Nephron (organoid): Measurements from ENCODE around the gene RAET1G.

ENCODE experiments used
- H3K27ac Mint-ChIP-seq, 3 experiments: 2 replicates each; pipeline ENCODE4 v1.8.0; 2020; ENCODE audit warnings: mixed read lengths in 3 of 3, mild to moderate bottlenecking in 2 of 3, moderate library complexity in 1 of 3
- H3K27me3 Mint-ChIP-seq: 2 replicates; pipeline ENCODE4 v1.8.0; 2021; ENCODE audit warnings: low read depth, mild to moderate bottlenecking, moderate library complexity, mixed read lengths
- H3K36me3 Mint-ChIP-seq: 2 replicates; pipeline ENCODE4 v1.8.0; 2020; ENCODE audit warnings: low read depth, mixed read lengths
- H3K4me1 Mint-ChIP-seq: 2 replicates; pipeline ENCODE4 v1.8.0; 2020; ENCODE audit warnings: mixed read lengths
- H3K4me3 Mint-ChIP-seq, 3 experiments: 2 replicates each; pipeline ENCODE4 v1.8.0; 2020; ENCODE audit warnings: mild to moderate bottlenecking in 3 of 3, mixed read lengths in 3 of 3, moderate library complexity in 2 of 3
- H3K9me3 Mint-ChIP-seq: 2 replicates; pipeline ENCODE4 v1.8.0; 2020; ENCODE audit warnings: mixed read lengths
- CTCF ChIP-seq, 3 experiments: fragments of 200-600 bp; sonication (generic); IDR thresholded peaks; one replicate each; pipeline ENCODE4 v1.5.0; 2021; ENCODE audit warnings: antibody characterized with exemption in 3 of 3; ENCODE audit not compliant: unreplicated experiment in 3 of 3

The RAET1G gene

DNA sequence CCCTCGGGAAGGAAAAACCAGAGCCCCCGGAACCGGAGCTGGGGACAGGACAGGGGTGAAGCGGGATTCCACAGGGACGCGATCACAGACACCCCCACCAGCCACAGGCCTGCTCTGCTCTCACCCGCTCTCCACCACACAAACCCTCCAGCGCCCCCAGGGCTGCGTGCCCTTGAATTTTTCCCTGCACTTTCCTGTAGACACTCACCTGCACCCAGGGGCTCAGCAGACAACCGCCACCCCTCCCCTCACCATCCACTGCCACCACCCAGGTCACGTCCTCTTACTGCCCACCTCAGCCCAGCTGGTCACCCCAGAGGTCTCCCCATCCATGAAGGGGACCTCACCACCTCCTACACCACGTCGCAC lies 19.5 kb upstream of the RAET1G start:
- H3K27ac Mint-ChIP-seq = no peak overlapping the region
- peak overlapping the region; percentile 70 to 93 (median 91) for H3K4me3 Mint-ChIP-seq
- H3K9me3 Mint-ChIP-seq = no peaks in the 10 kb centered on the region
- no peaks in the 10 kb centered on the region for H3K36me3 Mint-ChIP-seq
- no peak for TF ChIP-seq CTCF (IDR thresholded peaks at IDR 0.05; ENCODE audit: unreplicated experiment in 3 of 3)
- H3K27me3 Mint-ChIP-seq = peaks cover 88% of the 10 kb centered on the region
- H3K4me1 Mint-ChIP-seq = peaks cover 12% of the 10 kb centered on the region

DNA sequence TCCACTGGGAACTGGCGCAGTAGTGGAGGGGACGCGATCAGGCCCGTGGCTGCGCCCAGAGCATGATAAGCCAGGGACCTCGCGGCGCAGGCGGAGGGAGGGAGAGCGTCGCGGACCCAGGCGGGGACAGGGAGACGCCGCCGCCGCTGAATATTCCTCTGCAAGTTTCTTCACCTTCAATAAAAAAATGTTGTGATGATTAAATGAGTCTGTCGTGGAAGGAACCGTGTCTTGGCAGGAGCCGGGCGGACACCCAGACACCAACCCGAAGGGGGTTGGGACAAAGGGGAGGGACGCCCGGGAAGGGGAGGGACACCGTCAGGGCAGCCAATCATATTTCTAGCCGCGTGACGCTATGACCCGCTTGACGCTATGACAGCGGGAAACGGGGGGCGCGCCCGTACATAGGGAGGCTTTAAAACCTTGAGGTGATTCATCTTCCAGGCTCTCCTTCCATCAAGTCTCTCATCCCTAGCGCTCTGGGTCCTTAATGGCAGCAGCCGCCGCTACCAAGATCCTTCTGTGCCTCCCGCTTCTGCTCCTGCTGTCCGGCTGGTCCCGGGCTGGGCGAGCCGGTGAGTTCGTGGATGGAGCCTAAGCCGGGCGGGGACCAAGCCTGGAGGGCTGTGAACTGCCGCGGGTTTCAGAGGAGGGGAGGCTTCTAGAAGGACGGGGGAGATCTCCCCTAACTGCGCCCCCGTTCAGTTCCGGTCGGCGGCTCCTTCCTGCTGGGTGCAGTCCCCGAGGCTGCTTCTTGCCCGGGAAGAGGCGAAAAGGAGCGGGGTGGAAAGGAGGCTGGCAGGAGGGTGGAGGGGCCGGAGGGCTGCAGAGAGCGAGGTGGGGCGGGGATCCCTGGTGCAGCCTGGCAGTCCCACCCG lies 18.9 kb upstream of the RAET1G start, which contains the start of gene ULBP2:
ULBP2 (plus strand) TSS at position 432 of the 878 bp plus-strand sequence; CDS start at position 491, 59 bp downstream.
- Mint-ChIP-seq H3K27me3 (peaks cover 92% of the 10 kb centered on the region), H3K27ac (peak within 1 kb of the TSS in 1 of 3 experiments; percentile 77), H3K9me3 (no peaks in the 10 kb centered on the region), H3K4me1 (peaks cover 12% of the 10 kb centered on the region), H3K4me3 (peak within 1 kb of the TSS; percentile 91 to 93 (median 92)), H3K36me3 (no peaks in the 10 kb centered on the region)
- no peak for TF ChIP-seq CTCF (IDR thresholded peaks at IDR 0.05; ENCODE audit: unreplicated experiment in 3 of 3)

- Mint-ChIP-seq H3K27ac (no peak overlapping the region), H3K27me3 (peaks cover 92% of the 10 kb centered on the region), H3K4me1 (peaks cover 12% of the 10 kb centered on the region), H3K9me3 (no peaks in the 10 kb centered on the region), H3K36me3 (no peaks in the 10 kb centered on the region), H3K4me3 (peak overlapping the region; percentile 58 to 80 (median 78))
- no peak for TF ChIP-seq CTCF (IDR thresholded peaks at IDR 0.05; ENCODE audit: unreplicated experiment in 3 of 3)
These were observed 17.7 kb upstream of the RAET1G start for GRCh38 chr6:149940672-149940982.

GRCh38 chr6:149939909-149940671 lies 17.2 kb upstream of the RAET1G start:
- no peaks in the 10 kb centered on the region for H3K36me3 Mint-ChIP-seq
- peaks cover 92% of the 10 kb centered on the region for H3K27me3 Mint-ChIP-seq
- peaks cover 12% of the 10 kb centered on the region for H3K4me1 Mint-ChIP-seq
- H3K9me3 Mint-ChIP-seq = no peaks in the 10 kb centered on the region
- no peak overlapping the region for H3K27ac Mint-ChIP-seq
- TF ChIP-seq CTCF (IDR thresholded peaks at IDR 0.05; ENCODE audit: unreplicated experiment in 3 of 3) = no peak
- H3K4me3 Mint-ChIP-seq = peak overlapping the region; percentile 58 to 80 (median 78)

- Mint-ChIP-seq H3K27ac (no peak overlapping the region), H3K4me3 (peak overlapping the region; percentile 80 to 88 (median 81)), H3K27me3 (peaks cover 100% of the 10 kb centered on the region), H3K9me3 (no peaks in the 10 kb centered on the region), H3K36me3 (no peaks in the 10 kb centered on the region), H3K4me1 (peaks cover 12% of the 10 kb centered on the region)
- no peak for TF ChIP-seq CTCF (IDR thresholded peaks at IDR 0.05; ENCODE audit: unreplicated experiment in 3 of 3)
These were observed 16.4 kb upstream of the RAET1G start for GRCh38 chr6:149939356-149939648.
